Stimulated activated CD8-positive, alpha-beta memory T cell treated with anti-CD3 and anti-CD28 coated beads, Interleukin-15, amount 100 ng/mL, for 48 hours (primary cell): ENCODE measurements around the gene C12orf42.

ENCODE experiments used
- DNase-seq, 2 donors: peaks; one replicate each; pipeline ENCODE4 v3.0.0-alpha.2; 2020; ENCODE audit warnings: low read depth in 2 of 2

Gene C12orf42

GRCh38 chr12:103336940-103337339 is 158.8 kb downstream of the C12orf42 start:
- no peak for DNase-seq

DNA sequence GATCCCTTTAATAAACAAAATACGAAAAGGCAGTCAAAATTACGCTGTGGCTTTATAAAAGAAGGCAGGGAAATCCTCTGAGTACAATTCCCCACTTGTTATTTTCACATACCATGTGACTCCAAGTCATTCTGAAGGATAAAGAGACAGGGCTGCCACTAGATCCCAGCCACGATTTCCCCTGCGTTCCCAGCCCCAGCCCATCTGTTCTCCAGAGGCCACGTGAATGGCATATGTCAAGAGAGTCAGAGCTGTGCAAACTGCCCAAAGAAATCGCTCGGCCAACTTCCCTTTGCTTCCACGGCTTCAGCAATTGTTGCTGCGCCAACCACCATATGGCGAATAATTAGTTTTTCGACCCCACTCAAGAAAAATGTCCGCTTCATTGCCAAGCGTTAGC is 161.3 kb downstream of the C12orf42 start:
- DNase-seq = no peak

DNA sequence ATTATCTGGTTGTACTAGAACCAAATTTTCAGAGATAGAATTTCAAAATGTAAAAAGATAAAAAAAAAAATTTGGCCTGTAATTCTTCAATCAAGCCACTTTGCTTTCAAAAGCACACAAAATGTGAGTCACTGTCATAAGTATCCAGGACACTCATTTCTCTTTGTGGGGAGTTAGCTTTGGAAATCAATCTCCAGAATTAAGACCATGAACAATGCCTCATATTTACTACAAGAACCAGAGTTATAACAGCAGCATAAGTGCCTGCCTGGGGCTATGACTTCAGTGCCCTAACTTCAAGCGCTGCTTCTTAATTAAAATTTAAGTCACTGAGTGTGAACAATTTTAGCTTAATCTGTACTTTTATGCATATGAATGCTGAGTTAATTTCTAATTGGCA is 162.1 kb downstream of the C12orf42 start:
- DNase-seq = no peak

DNA sequence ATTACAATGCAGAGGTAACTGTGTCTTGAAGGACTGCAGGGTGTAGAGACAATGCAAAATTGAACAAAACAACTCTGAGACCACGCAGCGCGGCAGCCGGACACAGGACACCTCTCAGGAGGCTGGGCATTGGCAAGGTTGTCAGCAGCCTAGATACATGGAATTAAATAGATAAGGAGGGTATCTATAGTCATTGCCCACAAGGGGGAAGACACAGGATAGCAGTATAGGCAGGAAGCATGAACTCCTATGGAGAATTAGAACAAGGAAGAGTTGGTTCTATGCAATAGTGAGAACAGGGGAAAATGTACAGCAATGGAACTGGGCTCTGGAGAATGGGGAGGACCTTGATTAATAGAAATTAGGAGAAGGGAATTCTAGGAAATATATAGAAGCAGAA is 164.1 kb downstream of the C12orf42 start:
- DNase-seq = no peak

DNA sequence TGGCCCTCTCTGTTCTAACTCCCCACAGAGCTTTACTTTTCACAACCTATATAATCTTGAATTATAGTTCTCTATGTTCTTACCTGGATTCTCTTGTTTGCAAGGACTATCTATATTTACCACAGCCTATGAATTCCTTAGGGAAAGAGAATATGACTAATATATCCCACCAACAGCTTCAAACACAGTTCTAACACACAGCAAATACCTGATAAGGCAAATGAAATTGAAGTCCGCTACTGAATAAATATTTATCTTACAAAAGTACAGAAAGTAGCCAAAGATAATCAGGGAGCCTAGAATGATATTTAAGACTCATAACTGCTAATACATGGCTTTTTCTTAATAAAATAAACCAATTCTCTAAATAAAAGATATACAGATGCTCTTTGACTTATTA is 165.1 kb downstream of the C12orf42 start:
- no peak for DNase-seq

DNA sequence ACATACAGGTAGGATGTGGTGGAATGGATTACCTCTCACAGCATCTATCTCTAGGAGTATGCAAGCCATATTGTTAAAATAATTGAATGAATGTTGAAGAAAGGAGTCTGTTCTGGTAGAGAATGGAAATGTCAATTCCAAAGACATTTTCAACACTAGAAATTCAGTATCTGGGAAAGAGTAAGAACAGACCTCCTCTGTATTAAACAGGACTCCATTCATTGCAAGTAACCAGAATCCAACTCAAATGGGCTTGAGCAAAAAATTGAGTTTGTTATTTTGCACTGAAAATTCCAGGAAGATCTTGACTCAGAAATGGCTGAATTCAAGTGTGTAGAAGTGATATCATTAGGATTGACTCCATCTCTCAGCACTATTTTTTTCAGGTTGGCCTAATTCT is 168.1 kb downstream of the C12orf42 start:
- no peak for DNase-seq

- no peak for DNase-seq
Measured at GRCh38 chr12:103326190-103326589, 169.6 kb downstream of the C12orf42 start.

- no peak for DNase-seq
Measured at GRCh38 chr12:103318566-103318965, 177.2 kb downstream of the C12orf42 start.

GRCh38 chr12:103317220-103317619 is 178.5 kb downstream of the C12orf42 start:
- no peak for DNase-seq

DNA sequence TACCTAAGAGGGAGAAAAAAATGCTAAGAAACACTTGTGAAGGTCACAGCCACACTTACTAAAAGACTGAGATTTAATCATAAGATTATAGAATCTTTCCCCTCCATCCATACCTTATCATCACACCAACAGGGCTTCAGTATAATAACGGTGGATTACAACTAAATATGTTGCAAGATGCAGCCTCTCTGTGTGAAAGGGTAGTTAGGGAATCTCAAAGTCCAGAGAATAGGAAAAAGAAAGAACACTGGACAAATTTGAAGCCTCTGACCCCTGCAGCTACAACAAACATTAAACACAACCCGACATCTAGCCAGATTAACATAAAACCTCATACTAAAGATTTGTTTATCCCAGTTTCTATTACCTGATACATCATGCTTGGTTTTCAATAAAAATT is 181.0 kb downstream of the C12orf42 start:
- no peak for DNase-seq

DNA sequence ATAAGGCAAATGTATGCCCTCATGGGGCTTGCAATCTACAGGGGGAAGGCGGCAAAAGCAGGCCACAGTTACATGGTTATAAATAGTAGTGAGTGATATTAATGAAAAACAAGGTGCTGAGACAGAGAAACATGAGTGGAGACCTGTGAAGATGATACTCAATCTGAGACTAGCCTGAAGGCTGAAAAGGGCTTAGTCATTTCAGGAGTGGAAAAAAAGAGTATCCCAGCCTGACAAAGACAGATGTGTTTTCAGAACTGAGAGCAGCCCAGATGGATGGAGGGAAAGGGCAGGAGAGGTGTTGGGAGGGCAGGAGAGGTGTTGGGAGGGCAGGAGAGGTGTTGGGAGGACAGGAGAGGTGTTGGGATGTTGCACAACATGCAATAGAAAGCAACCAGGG is 181.9 kb downstream of the C12orf42 start:
- no peak for DNase-seq

DNA sequence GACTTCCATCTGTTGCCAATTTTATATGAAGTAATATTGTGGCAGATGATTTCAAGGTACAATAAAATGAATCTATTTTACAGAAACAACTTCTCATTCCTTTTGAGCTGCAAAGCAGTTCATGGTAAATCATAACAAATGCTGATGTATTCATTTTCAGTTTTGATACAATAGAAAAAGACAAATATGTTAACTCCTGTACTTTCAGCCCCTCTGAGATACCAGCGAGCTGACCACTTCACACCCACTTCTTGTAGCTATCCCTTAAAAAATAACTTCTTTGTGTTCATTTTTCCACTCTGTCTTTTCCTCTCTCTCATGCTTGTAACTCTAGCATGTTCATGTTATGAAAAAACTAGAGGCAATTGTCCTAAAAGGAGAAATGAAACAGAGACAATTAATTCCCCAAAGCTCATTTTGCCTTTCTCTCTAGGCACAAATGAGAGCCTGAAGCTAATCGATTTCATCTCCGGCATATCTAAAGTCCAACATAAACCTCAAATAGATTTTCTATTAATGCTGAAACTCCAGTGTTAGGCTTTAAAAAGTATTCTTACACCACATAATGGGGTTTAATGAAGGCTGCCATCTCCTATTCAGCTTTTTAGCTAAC is 182.9 kb downstream of the C12orf42 start:
- no peak for DNase-seq

GRCh38 chr12:103310546-103311270 is 185.1 kb downstream of the C12orf42 start:
- DNase-seq = no peak

DNA sequence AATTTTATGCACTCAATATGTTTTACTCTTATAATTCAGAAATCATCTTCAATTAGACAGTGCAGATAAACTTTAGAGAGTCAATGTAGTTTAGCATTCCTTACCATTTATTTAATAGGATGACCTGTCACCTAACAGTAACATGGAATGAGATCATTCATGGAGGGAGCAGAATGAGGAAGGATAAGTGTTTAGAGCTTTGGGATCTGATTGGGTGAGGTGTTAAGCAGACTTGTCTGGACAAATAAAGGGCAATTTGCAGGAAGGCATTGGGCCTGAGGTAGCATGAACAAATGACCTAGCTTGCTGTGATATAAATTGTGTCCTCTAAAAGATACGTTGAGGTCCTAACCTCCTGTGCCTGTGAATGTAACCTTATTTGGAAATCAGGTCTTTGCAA is 187.4 kb downstream of the C12orf42 start:
- DNase-seq = no peak

DNA sequence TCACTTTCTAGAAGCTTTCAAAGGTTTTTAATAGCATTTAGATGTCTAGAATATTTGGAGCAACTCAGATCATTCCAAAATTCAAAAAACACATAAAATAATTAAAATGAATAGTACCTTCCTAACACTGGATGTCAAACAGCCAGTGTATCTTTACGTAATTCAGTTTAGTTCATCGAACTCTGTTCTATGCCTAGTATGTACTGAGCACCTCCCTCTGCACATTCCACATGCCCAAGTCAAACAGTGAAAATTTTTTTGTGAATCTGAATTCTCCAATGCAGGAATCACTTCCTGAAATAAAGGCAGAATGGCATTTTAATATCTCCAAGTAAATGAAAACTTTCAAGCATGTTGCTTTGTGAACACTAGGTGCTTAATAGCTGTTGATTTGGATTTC is 192.3 kb downstream of the C12orf42 start:
- no peak for DNase-seq

DNA sequence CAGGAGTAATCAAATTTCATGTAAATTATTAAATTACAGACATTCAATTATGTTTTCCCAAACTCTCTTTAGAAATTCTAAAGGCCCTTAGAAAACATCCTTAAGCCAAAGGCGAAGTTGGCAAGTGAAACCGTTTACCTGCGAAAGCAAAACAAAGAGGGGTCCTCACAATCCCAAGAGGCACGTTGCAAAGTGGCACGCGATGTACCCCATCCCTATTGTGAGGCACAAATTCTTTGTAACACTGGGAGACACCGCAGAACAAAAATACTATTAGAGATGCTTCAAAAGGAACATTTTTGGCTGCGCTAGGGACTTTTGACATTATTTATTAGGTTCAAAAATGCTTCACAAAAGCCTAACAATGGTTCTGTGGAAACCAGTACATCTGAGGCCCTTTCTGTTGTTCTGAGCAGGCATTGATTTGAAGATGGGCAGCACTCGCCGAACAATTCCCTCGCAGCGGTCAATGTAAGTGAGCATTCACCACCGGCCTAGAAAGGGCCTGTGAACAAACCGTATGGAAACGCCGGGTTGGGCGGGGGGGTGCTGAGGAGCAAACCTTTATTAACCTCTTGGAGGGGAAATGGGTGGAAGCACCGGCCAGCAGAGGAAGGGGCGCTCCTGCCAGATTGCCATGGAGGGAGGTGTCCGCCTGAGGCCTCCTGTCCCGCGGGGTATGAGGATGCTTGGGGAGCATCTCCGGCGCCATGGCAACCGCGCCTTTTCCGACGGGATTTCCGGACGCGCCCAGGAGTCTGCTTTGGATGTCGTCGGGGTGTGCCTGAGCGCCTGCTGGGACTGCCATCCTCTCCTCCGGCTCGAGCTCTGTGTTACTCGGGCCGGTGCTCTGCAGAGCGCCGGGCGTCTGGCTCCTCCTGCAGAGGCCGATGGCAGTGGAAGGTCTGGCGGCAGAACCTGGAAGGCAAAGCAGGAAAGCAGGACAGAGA is 193.9 kb downstream of the C12orf42 start:
- DNase-seq = no peak

- DNase-seq = no peak
Measured at GRCh38 chr12:103288016-103288415, 207.8 kb downstream of the C12orf42 start.

DNA sequence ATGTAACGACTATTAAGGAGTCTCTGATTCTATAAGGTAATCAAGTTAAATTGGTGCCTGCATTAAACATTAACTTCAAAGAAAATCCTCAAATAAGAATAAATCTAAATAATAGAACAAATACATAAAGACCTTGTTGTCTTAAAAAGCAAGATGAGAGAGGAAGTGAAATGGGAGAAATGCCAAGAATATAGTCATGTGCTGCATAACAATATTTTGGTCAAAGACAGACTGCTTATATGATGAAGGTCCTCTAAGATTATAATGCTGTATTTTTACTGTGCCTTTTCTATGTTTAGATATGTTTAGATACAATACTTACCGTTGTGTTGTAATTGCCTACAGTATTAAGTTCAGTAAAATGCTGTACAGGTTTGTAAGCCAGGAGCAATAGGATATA is 213.6 kb downstream of the C12orf42 start:
- no peak for DNase-seq

GRCh38 chr12:103279444-103279843 is 216.3 kb downstream of the C12orf42 start:
- DNase-seq = no peak

- no peak for DNase-seq
Measured at GRCh38 chr12:103278329-103278728, 217.4 kb downstream of the C12orf42 start.

GRCh38 chr12:103273645-103274044 is 222.1 kb downstream of the C12orf42 start:
- no peak for DNase-seq

GRCh38 chr12:103272949-103273348 is 222.8 kb downstream of the C12orf42 start:
- DNase-seq = no peak

GRCh38 chr12:103269946-103270345 is 225.8 kb downstream of the C12orf42 start:
- no peak for DNase-seq
